H1 (cell line): ENCODE measurements around the gene CAPNS1. TPM values are rescaled to one million over a fixed set of nuclear protein-coding genes. Genes with fewer than 3 reads are reported as not detected.

Source experiments
- CTCF ChIA-PET: fragments of 300-600 bp; sonication (Branson Sonifier 250); formaldehyde crosslinking; loops from one replicate; lab custom pipeline; 2021; ENCODE audit not compliant: partially characterized antibody; lab: Charles Lee
- POLR2A ChIA-PET: fragments of 300-600 bp; sonication (Branson Sonifier 250); formaldehyde crosslinking; loops from one replicate; lab custom pipeline; 2021; ENCODE audit warnings: inconsistent platforms; ENCODE audit not compliant: partially characterized antibody; lab: Charles Lee
- DNase-seq, 2 experiments: peaks; one replicate each; pipeline versions ENCODE4 v3.0.0 to v3.0.0-alpha.2; 2010 to 2022; ENCODE audit warnings: low spot score in 2 of 2, low read depth in 1 of 2, mixed read lengths in 1 of 2
- FAIRE-seq: peaks from 2 replicates; lab custom pipeline; 2011; peaks lifted over from hg19 to GRCh38; lab: Jason Lieb, UNC
- H2AFZ ChIP-seq: 2 replicates; pipeline ENCODE4 v1.8.1; 2012; ENCODE audit warnings: low read length, inconsistent platforms
- H2AK5ac ChIP-seq: 2 replicates; pipeline ENCODE4 v1.6.1; 2013; ENCODE audit warnings: low read depth, low read length
- H2BK120ac ChIP-seq: replicated peaks from 2 replicates; pipeline ENCODE3; 2013; ENCODE audit warnings: low read depth, low read length, inconsistent platforms
- H2BK12ac ChIP-seq: 2 replicates; pipeline ENCODE4 v1.6.1; 2013; ENCODE audit warnings: low read depth, low read length
- H2BK15ac ChIP-seq: 2 replicates; pipeline ENCODE4 v1.6.1; 2013; ENCODE audit warnings: low read length
- H2BK20ac ChIP-seq: 2 replicates; pipeline ENCODE4 v1.6.1; 2013; ENCODE audit warnings: low read length
- H2BK5ac ChIP-seq: 2 replicates; pipeline ENCODE4 v1.6.1; 2013; ENCODE audit warnings: low read depth, low read length
- H3K14ac ChIP-seq: 2 replicates; pipeline ENCODE4 v1.6.1; 2013; ENCODE audit warnings: inconsistent platforms; ENCODE audit not compliant: insufficient read length
- H3K18ac ChIP-seq: 2 replicates; pipeline ENCODE4 v1.6.1; 2013; ENCODE audit warnings: low read length; ENCODE audit errors: extremely low read depth
- H3K23ac ChIP-seq: 2 replicates; pipeline ENCODE4 v1.6.1; 2013; ENCODE audit warnings: inconsistent platforms; ENCODE audit not compliant: insufficient read length
- H3K23me2 ChIP-seq: 2 replicates; pipeline ENCODE4 v1.6.1; 2013; ENCODE audit warnings: low read depth, low read length
- H3K27ac ChIP-seq: 2 replicates; pipeline ENCODE4 v1.6.1; 2011; ENCODE audit warnings: low read depth, low read length, inconsistent platforms
- H3K27me3 ChIP-seq, 4 experiments: replicated peaks in 1 of 4; 1 replicate in 1 of 4; 2 replicates in 3 of 4; pipeline versions ENCODE4 v1.6.1 to v1.8.1; 2011 to 2013; ENCODE audit warnings: low read length in 3 of 4, mild to moderate bottlenecking in 3 of 4, inconsistent platforms in 2 of 4, mixed read lengths in 2 of 4, moderate library complexity in 1 of 4; ENCODE audit not compliant: control insufficient read depth in 3 of 4, insufficient read depth in 3 of 4; ENCODE audit errors: extremely low read depth in 1 of 4
- H3K36me3 ChIP-seq, 4 experiments: 2 replicates each; pipeline versions ENCODE4 v1.6.1 to v1.8.1; 2011 to 2013; ENCODE audit warnings: mild to moderate bottlenecking in 4 of 4, low read length in 3 of 4, moderate library complexity in 2 of 4, control low read depth in 1 of 4, inconsistent platforms in 1 of 4; ENCODE audit not compliant: insufficient read depth in 4 of 4, control insufficient read depth in 2 of 4
- H3K4ac ChIP-seq: replicated peaks from 2 replicates; pipeline ENCODE3; 2013; ENCODE audit warnings: low read length, low read depth, mixed read lengths, inconsistent platforms; ENCODE audit not compliant: insufficient read length
- H3K4me1 ChIP-seq, 4 experiments: replicated peaks in 1 of 4; 1 replicate in 1 of 4; 2 replicates in 3 of 4; pipeline versions ENCODE4 v1.6.1 to v1.8.1; 2011 to 2013; ENCODE audit warnings: low read length in 3 of 4, inconsistent platforms in 2 of 4, mixed read lengths in 1 of 4; ENCODE audit not compliant: insufficient read depth in 4 of 4, control insufficient read depth in 3 of 4
- H3K4me2 ChIP-seq, 2 experiments: 2 replicates each; pipeline versions ENCODE4 v1.6.1 to v1.8.1; 2011 to 2013; ENCODE audit warnings: low read depth in 2 of 2, low read length in 2 of 2, control low read depth in 1 of 2, inconsistent platforms in 1 of 2, mild to moderate bottlenecking in 1 of 2; ENCODE audit not compliant: insufficient read depth in 1 of 2
- H3K4me3 ChIP-seq, 4 experiments: fragments of 200-600, 300-600 bp in 1 of 4; sonication (generic), shearing (Covaris generic), sonication (Bioruptor Twin) in 1 of 4; 2 replicates each; pipeline versions ENCODE4 v1.5.1 to v1.8.1; 2011 to 2016; ENCODE audit warnings: low read length in 4 of 4, low read depth in 3 of 4, control low read depth in 2 of 4, inconsistent platforms in 2 of 4, mild to moderate bottlenecking in 2 of 4, mixed read lengths in 1 of 4, moderate library complexity in 1 of 4; ENCODE audit not compliant: insufficient read depth in 2 of 4; ENCODE audit errors: extremely low read depth in 1 of 4
- H3K56ac ChIP-seq: replicated peaks from 2 replicates; pipeline ENCODE3; 2013; ENCODE audit warnings: low read depth, mild to moderate bottlenecking, mixed read lengths, low read length, inconsistent platforms; ENCODE audit not compliant: insufficient read length
- H3K79me1 ChIP-seq: 2 replicates; pipeline ENCODE4 v1.6.1; 2013; ENCODE audit warnings: low read depth, low read length, control low read depth
- H3K79me2 ChIP-seq, 2 experiments: 2 replicates each; pipeline versions ENCODE4 v1.6.1 to v1.8.1; 2012 to 2013; ENCODE audit warnings: low read length in 2 of 2, mild to moderate bottlenecking in 2 of 2, inconsistent platforms in 1 of 2; ENCODE audit not compliant: insufficient read depth in 2 of 2, control insufficient read depth in 1 of 2
- H3K9ac ChIP-seq, 4 experiments: replicated peaks in 1 of 4; 1 replicate in 1 of 4; 2 replicates in 3 of 4; pipeline versions ENCODE4 v1.6.1 to v1.8.1; 2011 to 2013; ENCODE audit warnings: low read depth in 3 of 4, low read length in 3 of 4, control low read depth in 2 of 4, mild to moderate bottlenecking in 2 of 4, moderate library complexity in 2 of 4, inconsistent platforms in 1 of 4; ENCODE audit errors: extremely low read depth in 1 of 4
- H3K9me3 ChIP-seq, 2 experiments: 2 replicates each; pipeline versions ENCODE4 v1.6.1 to v1.8.1; 2012 to 2013; ENCODE audit warnings: mild to moderate bottlenecking in 2 of 2, moderate library complexity in 2 of 2, control low read depth in 1 of 2, inconsistent platforms in 1 of 2, low read depth in 1 of 2, low read length in 1 of 2, mixed read lengths in 1 of 2; ENCODE audit not compliant: insufficient read depth in 2 of 2
- H4K20me1 ChIP-seq, 2 experiments: replicated peaks in 1 of 2; 2 replicates each; pipeline versions ENCODE3 to v1.8.1; 2011 to 2013; ENCODE audit warnings: inconsistent platforms in 2 of 2, low read length in 2 of 2, mild to moderate bottlenecking in 1 of 2; ENCODE audit not compliant: insufficient read depth in 2 of 2, control insufficient read depth in 1 of 2
- H4K5ac ChIP-seq: 2 replicates; pipeline ENCODE4 v1.6.1; 2013; ENCODE audit warnings: low read length, low read depth, mixed read lengths, inconsistent platforms; ENCODE audit not compliant: insufficient read length
- H4K8ac ChIP-seq: 2 replicates; pipeline ENCODE4 v1.8.0; 2013; ENCODE audit warnings: mild to moderate bottlenecking, moderate library complexity, low read length, inconsistent platforms; ENCODE audit not compliant: insufficient read depth; ENCODE audit errors: extremely low read depth
- H4K91ac ChIP-seq: replicated peaks from 2 replicates; pipeline ENCODE3; 2013; ENCODE audit warnings: low read length, mixed read lengths, inconsistent platforms; ENCODE audit not compliant: insufficient read length
- CBX8 ChIP-seq: fragments of 300-800, 300-1000 bp; sonication (generic); IDR thresholded peaks from 2 replicates; pipeline ENCODE4 v1.7.1; 2016; ENCODE audit warnings: low read depth, low read length, borderline replicate concordance
- CREB1 ChIP-seq: IDR thresholded peaks from 2 replicates; pipeline ENCODE4 v1.6.1; 2012; ENCODE audit warnings: inconsistent platforms
- GTF2F1 ChIP-seq: IDR thresholded peaks from 2 replicates; pipeline ENCODE4 v1.6.1; 2012; ENCODE audit warnings: low read depth, low read length, improper control_type of control experiment, borderline replicate concordance
- POLR2AphosphoS5 ChIP-seq: IDR thresholded peaks from 2 replicates; pipeline ENCODE4 v1.6.1; 2011; ENCODE audit warnings: low read depth, low read length
- SRF ChIP-seq: IDR thresholded peaks from 2 replicates; pipeline ENCODE4 v1.6.1; 2011; ENCODE audit warnings: mild to moderate bottlenecking, low read depth, low read length, moderate library complexity
- WGBS, 2 experiments: shearing (Covaris generic) in 1 of 2; methylation state at CpG; one replicate each; pipeline versions ENCODE4 v1.1.6 to v1.1.7; 2013 to 2015; ENCODE audit warnings: low lambda C conversion rate in 2 of 2, mixed read lengths in 2 of 2, inconsistent platforms in 1 of 2, low coverage in 1 of 2, missing lambda C conversion rate in 1 of 2; ENCODE audit not compliant: insufficient replicate concordance in 2 of 2, insufficient coverage in 1 of 2, insufficient read length in 1 of 2; ENCODE audit errors: extremely low coverage in 1 of 2, missing lambda C conversion rate in 1 of 2; 5-methylcytosine and 5-hydroxymethylcytosine counted together
- polyA plus RNA-seq, 7 experiments: library from polyadenylated mRNA; depleted of rRNA in 3 of 7; stranded (reverse) in 5 of 7; unstranded in 2 of 7; fragments of >200 nt in 5 of 7; fragments of 200-250 nt in 2 of 7; gene quantifications; 1 replicate in 5 of 7; 2 replicates in 1 of 7; 4 replicates in 1 of 7; pipeline versions ENCODE4 v1.2.1 to v1.2.3, GENCODE V29; 2011 to 2013; ENCODE audit warnings: missing spikeins in 2 of 7, mixed read lengths in 2 of 7
- total RNA-seq: library from RNA; stranded (reverse); fragmentation: NEBNext Ultra II Directional; extraction: Animal tissue kit (Norgen Biotek cat#: 25700); gene quantifications from 2 replicates; pipeline ENCODE4 v1.2.1, GENCODE V29; 2021
- TF ChIP-seq, protein P1 (sequence below): IDR thresholded peaks from 2 replicates; pipeline ENCODE4 v1.6.1; 2012; ENCODE audit warnings: inconsistent platforms

Gene CAPNS1
- total and polyA plus RNA-seq, 2 of the 8 experiments (the other 6 are each of a cell fraction or from before 2014, with no cell fraction given): 382 to 438 TPM

DNA sequence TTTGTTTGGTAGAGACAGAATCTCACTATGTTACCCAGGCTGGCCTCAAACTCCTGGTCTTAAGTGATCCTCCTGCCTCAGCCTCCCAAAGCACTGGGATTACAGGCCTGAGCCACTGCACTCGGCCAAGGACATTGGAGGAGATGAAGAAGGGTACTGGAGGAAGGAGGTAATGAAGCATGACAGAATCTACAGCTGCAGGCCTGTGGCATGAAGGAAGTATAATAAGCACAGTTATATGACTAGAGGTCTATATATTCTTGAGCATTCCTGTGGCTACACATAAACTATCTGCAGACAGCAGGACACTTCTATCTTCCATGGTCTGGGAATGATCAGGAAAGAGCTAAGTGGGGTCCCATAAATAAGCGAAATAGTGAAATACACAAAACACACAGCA is 56.4 kb downstream of the CAPNS1 start:
- FAIRE-seq (no peak), DNase-seq (no peak)
- Histone ChIP-seq H3K4ac (no peak overlapping the region), H2BK20ac (no peak overlapping the region), H4K20me1 (no peaks in the 10 kb centered on the region), H2AK5ac (no peak overlapping the region), H3K4me3 (no peak overlapping the region), H3K79me1 (no peaks in the 10 kb centered on the region), H3K4me2 (no peak overlapping the region), H4K8ac (no peak overlapping the region), H3K36me3 (no peaks in the 10 kb centered on the region), H2BK15ac (no peak overlapping the region), H3K9ac (no peak overlapping the region), H3K18ac (no peak overlapping the region), H2BK12ac (no peak overlapping the region), H3K27me3 (no peaks in the 10 kb centered on the region), H3K27ac (no peak overlapping the region), H3K4me1 (no peaks in the 10 kb centered on the region), H4K5ac (no peak overlapping the region), H3K79me2 (no peaks in the 10 kb centered on the region), H3K56ac (no peak overlapping the region), H3K14ac (no peak overlapping the region), H2BK5ac (no peak overlapping the region), H2AFZ (no peak overlapping the region), H3K23me2 (no peaks in the 10 kb centered on the region), H4K91ac (no peak overlapping the region), H2BK120ac (no peak overlapping the region), H3K9me3 (no peaks in the 10 kb centered on the region), H3K23ac (no peak overlapping the region)
- ChIA-PET POLR2A (interaction anchor here (2.1 kb wide), 1 partner anchor 19 kb away, joined by 8 read pairs; the partner anchor contains the start of genes ZNF146 and ZNF565), CTCF (interaction anchor here (1.1 kb wide), 2 partner anchors 12 to 22 kb away, joined by 3 to 4 read pairs; no protein-coding TSS in a partner anchor)
- TF ChIP-seq CREB1: no peak
- TF ChIP-seq SRF: no peak
- no peak for TF ChIP-seq POLR2AphosphoS5
- TF ChIP-seq, protein P1, sequence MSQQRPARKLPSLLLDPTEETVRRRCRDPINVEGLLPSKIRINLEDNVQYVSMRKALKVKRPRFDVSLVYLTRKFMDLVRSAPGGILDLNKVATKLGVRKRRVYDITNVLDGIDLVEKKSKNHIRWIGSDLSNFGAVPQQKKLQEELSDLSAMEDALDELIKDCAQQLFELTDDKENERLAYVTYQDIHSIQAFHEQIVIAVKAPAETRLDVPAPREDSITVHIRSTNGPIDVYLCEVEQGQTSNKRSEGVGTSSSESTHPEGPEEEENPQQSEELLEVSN: no peak
- TF ChIP-seq CBX8: no peak
- TF ChIP-seq GTF2F1: no peak
- 92% methylated on average over 2 of the region's 2 CpGs; no CpG with 5 or more reads in 1 of the 2 experiments for WGBS, 2 experiments
